Measurements from ENCODE around the gene GALNT18.

Gene GALNT18

DNA sequence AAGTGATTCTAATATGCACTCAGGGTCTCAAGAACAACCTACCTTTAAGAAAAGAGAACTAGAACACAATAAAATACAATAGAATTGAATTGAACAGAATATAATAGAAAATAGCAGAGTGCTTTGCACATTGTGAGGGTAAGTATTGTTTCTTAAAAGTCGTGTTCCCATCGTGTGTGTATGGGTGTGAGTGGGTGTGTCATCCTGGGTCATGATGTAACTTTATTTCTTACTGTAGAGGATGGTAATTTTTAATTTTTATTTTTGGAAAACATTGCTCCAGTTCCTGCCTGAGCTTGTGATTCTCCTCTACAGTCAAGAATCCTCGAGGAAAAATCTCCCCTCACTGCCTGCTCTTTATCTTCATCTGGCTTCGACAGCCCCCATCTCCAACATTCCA, 193.1 kb downstream of the GALNT18 start:
- TF ChIP-seq, protein P1, sequence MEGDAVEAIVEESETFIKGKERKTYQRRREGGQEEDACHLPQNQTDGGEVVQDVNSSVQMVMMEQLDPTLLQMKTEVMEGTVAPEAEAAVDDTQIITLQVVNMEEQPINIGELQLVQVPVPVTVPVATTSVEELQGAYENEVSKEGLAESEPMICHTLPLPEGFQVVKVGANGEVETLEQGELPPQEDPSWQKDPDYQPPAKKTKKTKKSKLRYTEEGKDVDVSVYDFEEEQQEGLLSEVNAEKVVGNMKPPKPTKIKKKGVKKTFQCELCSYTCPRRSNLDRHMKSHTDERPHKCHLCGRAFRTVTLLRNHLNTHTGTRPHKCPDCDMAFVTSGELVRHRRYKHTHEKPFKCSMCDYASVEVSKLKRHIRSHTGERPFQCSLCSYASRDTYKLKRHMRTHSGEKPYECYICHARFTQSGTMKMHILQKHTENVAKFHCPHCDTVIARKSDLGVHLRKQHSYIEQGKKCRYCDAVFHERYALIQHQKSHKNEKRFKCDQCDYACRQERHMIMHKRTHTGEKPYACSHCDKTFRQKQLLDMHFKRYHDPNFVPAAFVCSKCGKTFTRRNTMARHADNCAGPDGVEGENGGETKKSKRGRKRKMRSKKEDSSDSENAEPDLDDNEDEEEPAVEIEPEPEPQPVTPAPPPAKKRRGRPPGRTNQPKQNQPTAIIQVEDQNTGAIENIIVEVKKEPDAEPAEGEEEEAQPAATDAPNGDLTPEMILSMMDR (IDR thresholded peaks at IDR 0.05; ENCODE audit: low read depth, low read length) = no peak
- DNase-seq (ENCODE audit: extremely low read depth, low read depth) = no peak

DNA sequence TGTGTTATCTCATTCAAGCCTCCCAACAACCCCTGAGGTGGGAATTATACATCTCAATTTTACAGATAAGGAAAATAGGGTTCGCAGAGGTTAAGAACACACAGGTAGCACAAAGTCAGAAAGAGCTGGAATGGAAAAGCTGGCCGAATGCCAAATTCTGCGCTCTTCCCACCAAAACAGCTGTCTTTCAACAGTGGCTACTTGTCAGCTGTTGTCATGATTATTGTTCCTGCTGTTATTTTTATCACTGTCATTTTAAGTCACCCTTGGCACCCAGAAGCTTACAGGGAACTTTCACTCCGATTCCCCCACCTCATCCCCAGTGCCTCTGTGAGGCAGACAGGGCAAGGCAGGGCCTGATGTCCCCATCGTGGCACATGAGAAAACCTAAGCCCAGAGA, 194.3 kb downstream of the GALNT18 start:
- TF ChIP-seq, protein P1 (IDR thresholded peaks at IDR 0.05; ENCODE audit: low read depth, low read length) = no peak
- no peak for DNase-seq (ENCODE audit: extremely low read depth, low read depth)

DNA sequence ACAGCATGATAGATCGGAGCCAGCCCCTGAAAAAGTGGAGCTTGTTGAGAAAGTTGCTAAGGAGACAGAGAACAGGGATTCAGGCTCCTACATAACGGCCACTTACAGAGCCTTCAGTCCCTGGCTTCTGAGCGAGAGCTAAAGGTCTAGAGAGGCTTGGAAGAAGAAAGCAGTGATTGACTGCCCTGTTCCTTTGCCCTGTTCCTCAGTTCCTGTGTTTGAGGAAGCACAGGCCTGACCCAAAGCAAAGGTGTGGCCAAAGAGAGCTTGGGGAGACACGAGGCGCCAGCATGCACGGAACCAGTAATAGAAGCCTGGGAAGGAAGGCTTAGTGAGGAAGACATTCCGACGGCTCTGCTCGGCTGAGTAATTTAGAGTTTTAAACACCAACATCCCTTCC, 194.7 kb downstream of the GALNT18 start:
- TF ChIP-seq, protein P1 (IDR thresholded peaks at IDR 0.05; ENCODE audit: low read depth, low read length) = no peak
- no peak for DNase-seq (ENCODE audit: extremely low read depth, low read depth)

DNA sequence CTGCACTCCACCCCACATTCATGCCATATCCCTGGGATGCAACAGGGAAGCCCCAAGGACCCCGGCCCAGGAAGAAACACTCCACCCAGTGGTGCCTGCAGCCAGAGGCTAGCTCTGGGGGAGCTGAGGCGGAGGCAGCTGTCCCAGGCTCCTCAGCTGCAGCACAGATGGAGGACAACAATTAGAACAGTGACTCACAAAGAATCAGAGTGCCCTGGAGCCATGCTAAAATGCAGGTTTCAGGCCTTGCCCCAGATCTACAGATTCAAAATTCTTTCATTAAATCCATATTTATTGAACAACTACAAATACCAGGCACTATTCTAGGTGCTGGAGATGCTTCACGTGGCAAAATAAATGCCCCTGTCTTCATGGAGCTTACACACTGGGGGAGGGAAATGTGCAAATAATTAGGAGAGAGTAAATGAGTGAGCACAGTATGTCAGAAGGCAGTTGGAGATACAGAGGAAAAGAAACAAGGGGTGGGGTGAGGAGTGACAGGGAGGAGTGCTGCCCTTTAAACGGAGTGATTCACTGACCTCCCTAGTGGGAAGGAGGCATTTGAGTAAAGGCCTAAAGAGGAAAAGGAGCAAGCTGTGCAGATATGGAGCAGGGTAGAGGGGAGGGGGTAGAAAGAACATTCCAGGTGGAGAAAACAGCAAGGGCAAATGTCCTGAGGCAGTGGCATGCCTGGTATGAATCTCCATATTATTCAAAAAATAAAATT, 195.4 kb downstream of the GALNT18 start:
- TF ChIP-seq, protein P1 (IDR thresholded peaks at IDR 0.05; ENCODE audit: low read depth, low read length) = no peak

DNA sequence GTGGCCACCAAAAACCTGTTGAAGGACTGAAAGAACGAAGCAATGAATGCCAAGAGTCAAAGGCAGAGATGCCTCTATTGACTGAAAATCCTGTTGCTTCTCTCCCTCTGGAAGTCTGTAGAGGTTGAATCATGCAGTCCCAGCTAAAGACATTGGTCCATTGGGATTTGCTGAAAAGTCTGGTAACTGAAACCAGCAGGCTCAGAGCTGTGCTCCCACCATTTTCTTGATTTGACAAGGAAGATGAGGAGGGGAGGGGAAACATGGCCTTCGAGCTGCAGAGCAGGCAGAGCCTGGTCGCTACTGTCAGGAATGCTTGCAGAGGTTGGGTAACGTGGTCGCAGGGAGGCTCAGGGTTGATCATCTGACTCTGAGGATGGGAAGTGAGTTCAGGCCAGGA, 196.0 kb downstream of the GALNT18 start:
- DNase-seq (ENCODE audit: extremely low read depth, low read depth) = no peak
- TF ChIP-seq, protein P1 (IDR thresholded peaks at IDR 0.05; ENCODE audit: low read depth, low read length) = no peak

More for the DNA sequence above, 195.4 kb downstream of the GALNT18 start:
- DNase-seq (ENCODE audit: extremely low read depth, low read depth) = no peak

DNA sequence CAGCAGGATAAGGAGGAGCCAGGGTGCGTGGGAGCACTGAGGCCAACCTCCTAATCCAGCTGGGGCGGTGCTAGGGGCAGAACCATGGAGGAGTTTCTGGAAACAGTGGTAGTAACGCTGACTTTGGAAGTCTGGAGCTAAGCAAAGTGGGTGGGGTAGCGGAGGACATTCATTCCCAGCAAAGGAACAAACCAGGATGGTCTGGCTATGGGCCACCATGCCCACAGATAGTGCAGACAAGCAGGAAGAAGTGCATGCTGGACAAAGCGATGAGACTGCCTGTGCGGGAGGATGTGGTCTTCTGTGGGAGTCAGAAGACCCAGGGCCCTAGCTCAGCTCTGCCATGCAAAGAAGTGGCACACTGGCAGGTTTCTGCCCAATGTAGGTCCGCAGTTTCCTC, 197.1 kb downstream of the GALNT18 start:
- no peak for DNase-seq (ENCODE audit: extremely low read depth, low read depth)
- TF ChIP-seq, protein P1 (IDR thresholded peaks at IDR 0.05; ENCODE audit: low read depth, low read length) = no peak

DNA sequence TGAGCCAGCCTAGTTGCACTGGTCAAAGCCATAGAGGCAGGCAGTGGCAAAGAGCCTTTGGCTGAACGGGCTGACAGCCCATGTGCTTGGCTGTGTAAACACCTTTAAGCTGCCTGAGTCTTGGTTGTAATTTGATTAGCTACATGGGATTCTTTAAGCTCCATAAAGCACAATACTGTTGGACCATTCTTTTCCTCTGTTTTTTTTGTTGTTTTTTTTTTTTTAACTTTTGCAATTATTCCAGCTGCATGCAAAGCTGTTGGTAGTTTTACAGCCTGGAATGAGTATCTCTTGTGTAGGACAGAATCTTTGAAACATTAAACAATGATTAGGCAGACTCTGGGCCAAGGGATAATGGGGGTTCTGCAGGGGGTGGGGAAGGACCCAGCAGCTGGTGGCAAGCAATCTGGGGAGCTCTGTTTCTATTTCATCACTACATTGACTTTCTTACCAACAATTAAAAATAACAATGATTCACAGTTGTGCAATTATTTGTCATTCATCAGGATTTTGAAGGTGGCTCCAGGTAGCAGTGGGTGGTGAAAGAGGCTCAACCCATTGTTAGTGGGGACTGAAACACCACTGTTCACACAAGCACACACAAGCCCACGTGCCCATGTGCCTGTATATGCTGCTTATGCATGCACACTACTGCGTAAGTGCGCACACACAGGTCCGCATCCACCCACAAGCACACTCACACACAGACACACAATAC, 199.2 kb downstream of the GALNT18 start:
- no peak for DNase-seq (ENCODE audit: extremely low read depth, low read depth)
- TF ChIP-seq, protein P1 (IDR thresholded peaks at IDR 0.05; ENCODE audit: low read depth, low read length) = no peak

Data from AG09319 (cell line).